ENCODE results near the gene PLEKHA4. TPM values are rescaled to one million over a fixed set of nuclear protein-coding genes. Genes with fewer than 3 reads are reported as not detected.
A peak's percentile ranks its signal among the peaks of the same experiment; 100 is the strongest.

Gene PLEKHA4
- polyA plus RNA-seq, 1 donor (not counting 4 experiments of a cell fraction or from before 2014, with no cell fraction given): 1.8 TPM

GRCh38 chr19:48845384-48845783, 23.0 kb downstream of the PLEKHA4 start:
- no peaks in the 10 kb centered on the region for H3K9me3 ChIP-seq (ENCODE audit: control insufficient read depth, low read depth, low read length)
- no peaks in the 10 kb centered on the region for H3K27me3 ChIP-seq (ENCODE audit: control insufficient read depth, extremely low read depth, insufficient read depth, low read length)
- H3K36me3 ChIP-seq (ENCODE audit: control insufficient read depth in 2 of 2, extremely low read depth in 1 of 2, insufficient read depth in 2 of 2, low read length in 2 of 2): no peaks in the 10 kb centered on the region
- H3K4me1 ChIP-seq (ENCODE audit: control insufficient read depth, extremely low read depth, insufficient read depth, low read length): no peaks in the 10 kb centered on the region
- H3K9me1 ChIP-seq (ENCODE audit: control insufficient read depth, extremely low read depth, insufficient read depth, low read length): no peaks in the 10 kb centered on the region
- H3K27ac ChIP-seq (ENCODE audit: control insufficient read depth, insufficient read depth, low read length): no peak overlapping the region
- DNase-seq (ENCODE audit: low read depth, low spot score) (no peak), FAIRE-seq (no peak)
- H4K20me1 ChIP-seq (ENCODE audit: control insufficient read depth, extremely low read depth, insufficient read depth, low read length): no peaks in the 10 kb centered on the region
- H3K4me2 ChIP-seq (ENCODE audit: control insufficient read depth, extremely low read depth, insufficient read depth, low read depth, low read length): no peak overlapping the region
- no peak overlapping the region for H2AFZ ChIP-seq (ENCODE audit: control insufficient read depth, low read length)
- no peaks in the 10 kb centered on the region for H3K79me2 ChIP-seq (ENCODE audit: control insufficient read depth, insufficient read depth, low read length)
- H3K4me3 ChIP-seq (ENCODE audit: control insufficient read depth in 2 of 3, extremely low read depth in 1 of 3, insufficient read depth in 2 of 3, low read depth in 1 of 3, low read length in 3 of 3): no peak overlapping the region
- no peak overlapping the region for H3K9ac ChIP-seq (ENCODE audit: control insufficient read depth, extremely low read depth, insufficient read depth, low read length)
- TF ChIP-seq EZH2 (IDR thresholded peaks at IDR 0.05; ENCODE audit: low read length): no peak
- TF ChIP-seq, protein P1, sequence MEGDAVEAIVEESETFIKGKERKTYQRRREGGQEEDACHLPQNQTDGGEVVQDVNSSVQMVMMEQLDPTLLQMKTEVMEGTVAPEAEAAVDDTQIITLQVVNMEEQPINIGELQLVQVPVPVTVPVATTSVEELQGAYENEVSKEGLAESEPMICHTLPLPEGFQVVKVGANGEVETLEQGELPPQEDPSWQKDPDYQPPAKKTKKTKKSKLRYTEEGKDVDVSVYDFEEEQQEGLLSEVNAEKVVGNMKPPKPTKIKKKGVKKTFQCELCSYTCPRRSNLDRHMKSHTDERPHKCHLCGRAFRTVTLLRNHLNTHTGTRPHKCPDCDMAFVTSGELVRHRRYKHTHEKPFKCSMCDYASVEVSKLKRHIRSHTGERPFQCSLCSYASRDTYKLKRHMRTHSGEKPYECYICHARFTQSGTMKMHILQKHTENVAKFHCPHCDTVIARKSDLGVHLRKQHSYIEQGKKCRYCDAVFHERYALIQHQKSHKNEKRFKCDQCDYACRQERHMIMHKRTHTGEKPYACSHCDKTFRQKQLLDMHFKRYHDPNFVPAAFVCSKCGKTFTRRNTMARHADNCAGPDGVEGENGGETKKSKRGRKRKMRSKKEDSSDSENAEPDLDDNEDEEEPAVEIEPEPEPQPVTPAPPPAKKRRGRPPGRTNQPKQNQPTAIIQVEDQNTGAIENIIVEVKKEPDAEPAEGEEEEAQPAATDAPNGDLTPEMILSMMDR (optimal IDR thresholded peaks at IDR 0.05 in 1 of 3, IDR thresholded peaks at IDR 0.05 in 1 of 3, conservative IDR thresholded peaks at IDR 0.05 in 1 of 3; ENCODE audit: extremely low read depth in 1 of 3, insufficient read depth in 2 of 3, low read length in 3 of 3): no peak
- dilution Hi-C loops (cut with MboI; ENCODE audit: extremely low pct_ligation_motif_present, low sequenced_read_pairs): no loop called here

GRCh38 chr19:48844472-48844871, 23.9 kb downstream of the PLEKHA4 start:
- H3K27me3 ChIP-seq (ENCODE audit: control insufficient read depth, extremely low read depth, insufficient read depth, low read length): no peaks in the 10 kb centered on the region
- H3K9me3 ChIP-seq (ENCODE audit: control insufficient read depth, low read depth, low read length): no peaks in the 10 kb centered on the region
- no peak overlapping the region for H3K4me3 ChIP-seq (ENCODE audit: control insufficient read depth in 2 of 3, extremely low read depth in 1 of 3, insufficient read depth in 2 of 3, low read depth in 1 of 3, low read length in 3 of 3)
- no peaks in the 10 kb centered on the region for H3K4me1 ChIP-seq (ENCODE audit: control insufficient read depth, extremely low read depth, insufficient read depth, low read length)
- no peaks in the 10 kb centered on the region for H4K20me1 ChIP-seq (ENCODE audit: control insufficient read depth, extremely low read depth, insufficient read depth, low read length)
- DNase-seq (ENCODE audit: low read depth, low spot score) (no peak), FAIRE-seq (no peak)
- H3K36me3 ChIP-seq (ENCODE audit: control insufficient read depth in 2 of 2, extremely low read depth in 1 of 2, insufficient read depth in 2 of 2, low read length in 2 of 2): no peaks in the 10 kb centered on the region
- H3K9ac ChIP-seq (ENCODE audit: control insufficient read depth, extremely low read depth, insufficient read depth, low read length): no peak overlapping the region
- dilution Hi-C loops (cut with MboI; ENCODE audit: extremely low pct_ligation_motif_present, low sequenced_read_pairs): no loop called here
- no peak overlapping the region for H3K27ac ChIP-seq (ENCODE audit: control insufficient read depth, insufficient read depth, low read length)
- no peak overlapping the region for H2AFZ ChIP-seq (ENCODE audit: control insufficient read depth, low read length)
- no peaks in the 10 kb centered on the region for H3K9me1 ChIP-seq (ENCODE audit: control insufficient read depth, extremely low read depth, insufficient read depth, low read length)
- H3K79me2 ChIP-seq (ENCODE audit: control insufficient read depth, insufficient read depth, low read length): no peaks in the 10 kb centered on the region
- no peak for TF ChIP-seq EZH2 (IDR thresholded peaks at IDR 0.05; ENCODE audit: low read length)
- TF ChIP-seq, protein P1 (optimal IDR thresholded peaks at IDR 0.05 in 1 of 3, IDR thresholded peaks at IDR 0.05 in 1 of 3, conservative IDR thresholded peaks at IDR 0.05 in 1 of 3; ENCODE audit: extremely low read depth in 1 of 3, insufficient read depth in 2 of 3, low read length in 3 of 3): peak in 1 of 3 experiments; percentile 12
- no peak overlapping the region for H3K4me2 ChIP-seq (ENCODE audit: control insufficient read depth, extremely low read depth, insufficient read depth, low read depth, low read length)
